ENCODE results near the gene NLK. TPM values are rescaled to one million over a fixed set of nuclear protein-coding genes. Genes with fewer than 3 reads are reported as not detected.

Gene NLK
- total RNA-seq, 1 experiment from 2014 or later = 40.3 TPM

DNA sequence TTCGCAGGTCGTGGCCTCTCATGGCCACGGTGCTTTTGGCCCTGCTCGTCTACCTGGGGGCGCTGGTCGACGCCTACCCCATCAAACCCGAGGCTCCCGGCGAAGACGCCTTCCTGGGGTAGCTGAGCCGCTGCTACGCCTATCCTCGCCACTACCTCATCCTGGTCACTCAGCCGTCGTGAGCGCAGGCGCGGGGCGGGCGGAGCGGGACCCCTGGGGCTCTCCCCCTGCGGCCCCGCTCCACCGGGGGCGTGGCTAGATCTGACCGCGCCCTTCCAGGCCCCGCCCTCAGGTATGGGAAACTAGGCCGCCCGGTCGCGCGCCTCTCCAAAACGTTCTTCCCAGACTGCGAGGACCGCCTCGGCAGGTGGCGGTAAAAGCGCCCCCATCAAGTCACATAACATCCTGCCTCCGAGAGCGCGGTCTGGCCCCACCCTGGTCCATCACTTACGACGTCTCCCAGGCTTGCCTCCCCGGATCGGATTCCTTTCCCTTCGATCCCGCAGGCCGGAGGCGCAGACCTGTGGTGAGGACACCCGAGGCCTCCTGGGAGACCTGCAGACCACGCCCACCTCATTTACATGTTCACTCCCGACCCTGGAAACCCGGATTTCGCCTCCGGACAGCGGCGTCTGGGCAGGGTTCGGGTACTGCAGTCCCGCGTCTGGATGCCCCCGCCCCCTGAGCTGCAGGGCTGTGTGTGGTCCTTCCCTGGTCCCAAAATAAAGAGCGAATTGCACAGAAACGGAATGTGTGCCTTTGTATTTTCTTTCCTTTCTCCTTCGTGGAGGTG, 185.0 kb downstream of the NLK start (continued):
- TF ChIP-seq, protein P1, sequence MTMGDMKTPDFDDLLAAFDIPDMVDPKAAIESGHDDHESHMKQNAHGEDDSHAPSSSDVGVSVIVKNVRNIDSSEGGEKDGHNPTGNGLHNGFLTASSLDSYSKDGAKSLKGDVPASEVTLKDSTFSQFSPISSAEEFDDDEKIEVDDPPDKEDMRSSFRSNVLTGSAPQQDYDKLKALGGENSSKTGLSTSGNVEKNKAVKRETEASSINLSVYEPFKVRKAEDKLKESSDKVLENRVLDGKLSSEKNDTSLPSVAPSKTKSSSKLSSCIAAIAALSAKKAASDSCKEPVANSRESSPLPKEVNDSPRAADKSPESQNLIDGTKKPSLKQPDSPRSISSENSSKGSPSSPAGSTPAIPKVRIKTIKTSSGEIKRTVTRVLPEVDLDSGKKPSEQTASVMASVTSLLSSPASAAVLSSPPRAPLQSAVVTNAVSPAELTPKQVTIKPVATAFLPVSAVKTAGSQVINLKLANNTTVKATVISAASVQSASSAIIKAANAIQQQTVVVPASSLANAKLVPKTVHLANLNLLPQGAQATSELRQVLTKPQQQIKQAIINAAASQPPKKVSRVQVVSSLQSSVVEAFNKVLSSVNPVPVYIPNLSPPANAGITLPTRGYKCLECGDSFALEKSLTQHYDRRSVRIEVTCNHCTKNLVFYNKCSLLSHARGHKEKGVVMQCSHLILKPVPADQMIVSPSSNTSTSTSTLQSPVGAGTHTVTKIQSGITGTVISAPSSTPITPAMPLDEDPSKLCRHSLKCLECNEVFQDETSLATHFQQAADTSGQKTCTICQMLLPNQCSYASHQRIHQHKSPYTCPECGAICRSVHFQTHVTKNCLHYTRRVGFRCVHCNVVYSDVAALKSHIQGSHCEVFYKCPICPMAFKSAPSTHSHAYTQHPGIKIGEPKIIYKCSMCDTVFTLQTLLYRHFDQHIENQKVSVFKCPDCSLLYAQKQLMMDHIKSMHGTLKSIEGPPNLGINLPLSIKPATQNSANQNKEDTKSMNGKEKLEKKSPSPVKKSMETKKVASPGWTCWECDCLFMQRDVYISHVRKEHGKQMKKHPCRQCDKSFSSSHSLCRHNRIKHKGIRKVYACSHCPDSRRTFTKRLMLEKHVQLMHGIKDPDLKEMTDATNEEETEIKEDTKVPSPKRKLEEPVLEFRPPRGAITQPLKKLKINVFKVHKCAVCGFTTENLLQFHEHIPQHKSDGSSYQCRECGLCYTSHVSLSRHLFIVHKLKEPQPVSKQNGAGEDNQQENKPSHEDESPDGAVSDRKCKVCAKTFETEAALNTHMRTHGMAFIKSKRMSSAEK (CRISPR knock-in tag; IDR thresholded peaks at IDR 0.05; ENCODE audit: borderline replicate concordance) = no peak; the same call in 1 of the 2 replicates
- TF ChIP-seq ZNF138 (CRISPR knock-in tag; conservative IDR thresholded peaks at IDR 0.05) = no peak
- TF ChIP-seq, protein P2, sequence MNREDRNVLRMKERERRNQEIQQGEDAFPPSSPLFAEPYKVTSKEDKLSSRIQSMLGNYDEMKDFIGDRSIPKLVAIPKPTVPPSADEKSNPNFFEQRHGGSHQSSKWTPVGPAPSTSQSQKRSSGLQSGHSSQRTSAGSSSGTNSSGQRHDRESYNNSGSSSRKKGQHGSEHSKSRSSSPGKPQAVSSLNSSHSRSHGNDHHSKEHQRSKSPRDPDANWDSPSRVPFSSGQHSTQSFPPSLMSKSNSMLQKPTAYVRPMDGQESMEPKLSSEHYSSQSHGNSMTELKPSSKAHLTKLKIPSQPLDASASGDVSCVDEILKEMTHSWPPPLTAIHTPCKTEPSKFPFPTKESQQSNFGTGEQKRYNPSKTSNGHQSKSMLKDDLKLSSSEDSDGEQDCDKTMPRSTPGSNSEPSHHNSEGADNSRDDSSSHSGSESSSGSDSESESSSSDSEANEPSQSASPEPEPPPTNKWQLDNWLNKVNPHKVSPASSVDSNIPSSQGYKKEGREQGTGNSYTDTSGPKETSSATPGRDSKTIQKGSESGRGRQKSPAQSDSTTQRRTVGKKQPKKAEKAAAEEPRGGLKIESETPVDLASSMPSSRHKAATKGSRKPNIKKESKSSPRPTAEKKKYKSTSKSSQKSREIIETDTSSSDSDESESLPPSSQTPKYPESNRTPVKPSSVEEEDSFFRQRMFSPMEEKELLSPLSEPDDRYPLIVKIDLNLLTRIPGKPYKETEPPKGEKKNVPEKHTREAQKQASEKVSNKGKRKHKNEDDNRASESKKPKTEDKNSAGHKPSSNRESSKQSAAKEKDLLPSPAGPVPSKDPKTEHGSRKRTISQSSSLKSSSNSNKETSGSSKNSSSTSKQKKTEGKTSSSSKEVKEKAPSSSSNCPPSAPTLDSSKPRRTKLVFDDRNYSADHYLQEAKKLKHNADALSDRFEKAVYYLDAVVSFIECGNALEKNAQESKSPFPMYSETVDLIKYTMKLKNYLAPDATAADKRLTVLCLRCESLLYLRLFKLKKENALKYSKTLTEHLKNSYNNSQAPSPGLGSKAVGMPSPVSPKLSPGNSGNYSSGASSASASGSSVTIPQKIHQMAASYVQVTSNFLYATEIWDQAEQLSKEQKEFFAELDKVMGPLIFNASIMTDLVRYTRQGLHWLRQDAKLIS (CRISPR knock-in tag; IDR thresholded peaks at IDR 0.05; ENCODE audit: borderline replicate concordance) = 0 out of 2 replicates have a peak, but pooled peaks have one; percentile 26
- TF ChIP-seq, protein P3, sequence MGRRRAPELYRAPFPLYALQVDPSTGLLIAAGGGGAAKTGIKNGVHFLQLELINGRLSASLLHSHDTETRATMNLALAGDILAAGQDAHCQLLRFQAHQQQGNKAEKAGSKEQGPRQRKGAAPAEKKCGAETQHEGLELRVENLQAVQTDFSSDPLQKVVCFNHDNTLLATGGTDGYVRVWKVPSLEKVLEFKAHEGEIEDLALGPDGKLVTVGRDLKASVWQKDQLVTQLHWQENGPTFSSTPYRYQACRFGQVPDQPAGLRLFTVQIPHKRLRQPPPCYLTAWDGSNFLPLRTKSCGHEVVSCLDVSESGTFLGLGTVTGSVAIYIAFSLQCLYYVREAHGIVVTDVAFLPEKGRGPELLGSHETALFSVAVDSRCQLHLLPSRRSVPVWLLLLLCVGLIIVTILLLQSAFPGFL (CRISPR knock-in tag; IDR thresholded peaks at IDR 0.05; ENCODE audit: borderline replicate concordance) = no peak
- TF ChIP-seq, protein P4, sequence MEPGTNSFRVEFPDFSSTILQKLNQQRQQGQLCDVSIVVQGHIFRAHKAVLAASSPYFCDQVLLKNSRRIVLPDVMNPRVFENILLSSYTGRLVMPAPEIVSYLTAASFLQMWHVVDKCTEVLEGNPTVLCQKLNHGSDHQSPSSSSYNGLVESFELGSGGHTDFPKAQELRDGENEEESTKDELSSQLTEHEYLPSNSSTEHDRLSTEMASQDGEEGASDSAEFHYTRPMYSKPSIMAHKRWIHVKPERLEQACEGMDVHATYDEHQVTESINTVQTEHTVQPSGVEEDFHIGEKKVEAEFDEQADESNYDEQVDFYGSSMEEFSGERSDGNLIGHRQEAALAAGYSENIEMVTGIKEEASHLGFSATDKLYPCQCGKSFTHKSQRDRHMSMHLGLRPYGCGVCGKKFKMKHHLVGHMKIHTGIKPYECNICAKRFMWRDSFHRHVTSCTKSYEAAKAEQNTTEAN (CRISPR knock-in tag; IDR thresholded peaks at IDR 0.05) = 0 out of 2 replicates have a peak, but pooled peaks have one; percentile 29
- TF ChIP-seq ZNF232 (CRISPR knock-in tag; IDR thresholded peaks at IDR 0.05) = peak; percentile 89
- TF ChIP-seq TP53 (CRISPR knock-in tag; IDR thresholded peaks at IDR 0.05) = peak; percentile 14; the same call in 1 of the 2 replicates
- no peak for TF ChIP-seq ZNF263 (CRISPR knock-in tag; IDR thresholded peaks at IDR 0.05; ENCODE audit: low read depth)
- TF ChIP-seq FOXJ3 (CRISPR knock-in tag; IDR thresholded peaks at IDR 0.05; ENCODE audit: borderline replicate concordance) = no peak
- TF ChIP-seq, protein P5, sequence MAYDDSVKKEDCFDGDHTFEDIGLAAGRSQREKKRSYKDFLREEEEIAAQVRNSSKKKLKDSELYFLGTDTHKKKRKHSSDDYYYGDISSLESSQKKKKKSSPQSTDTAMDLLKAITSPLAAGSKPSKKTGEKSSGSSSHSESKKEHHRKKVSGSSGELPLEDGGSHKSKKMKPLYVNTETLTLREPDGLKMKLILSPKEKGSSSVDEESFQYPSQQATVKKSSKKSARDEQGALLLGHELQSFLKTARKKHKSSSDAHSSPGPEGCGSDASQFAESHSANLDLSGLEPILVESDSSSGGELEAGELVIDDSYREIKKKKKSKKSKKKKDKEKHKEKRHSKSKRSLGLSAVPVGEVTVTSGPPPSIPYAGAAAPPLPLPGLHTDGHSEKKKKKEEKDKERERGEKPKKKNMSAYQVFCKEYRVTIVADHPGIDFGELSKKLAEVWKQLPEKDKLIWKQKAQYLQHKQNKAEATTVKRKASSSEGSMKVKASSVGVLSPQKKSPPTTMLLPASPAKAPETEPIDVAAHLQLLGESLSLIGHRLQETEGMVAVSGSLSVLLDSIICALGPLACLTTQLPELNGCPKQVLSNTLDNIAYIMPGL (CRISPR knock-in tag; IDR thresholded peaks at IDR 0.05) = 0 out of 2 replicates have a peak, but pooled peaks have one; percentile 46
- TF ChIP-seq MYBL2 (CRISPR knock-in tag; IDR thresholded peaks at IDR 0.05) = 0 out of 2 replicates have a peak, but pooled peaks have one; percentile 41
- TF ChIP-seq, protein P6, sequence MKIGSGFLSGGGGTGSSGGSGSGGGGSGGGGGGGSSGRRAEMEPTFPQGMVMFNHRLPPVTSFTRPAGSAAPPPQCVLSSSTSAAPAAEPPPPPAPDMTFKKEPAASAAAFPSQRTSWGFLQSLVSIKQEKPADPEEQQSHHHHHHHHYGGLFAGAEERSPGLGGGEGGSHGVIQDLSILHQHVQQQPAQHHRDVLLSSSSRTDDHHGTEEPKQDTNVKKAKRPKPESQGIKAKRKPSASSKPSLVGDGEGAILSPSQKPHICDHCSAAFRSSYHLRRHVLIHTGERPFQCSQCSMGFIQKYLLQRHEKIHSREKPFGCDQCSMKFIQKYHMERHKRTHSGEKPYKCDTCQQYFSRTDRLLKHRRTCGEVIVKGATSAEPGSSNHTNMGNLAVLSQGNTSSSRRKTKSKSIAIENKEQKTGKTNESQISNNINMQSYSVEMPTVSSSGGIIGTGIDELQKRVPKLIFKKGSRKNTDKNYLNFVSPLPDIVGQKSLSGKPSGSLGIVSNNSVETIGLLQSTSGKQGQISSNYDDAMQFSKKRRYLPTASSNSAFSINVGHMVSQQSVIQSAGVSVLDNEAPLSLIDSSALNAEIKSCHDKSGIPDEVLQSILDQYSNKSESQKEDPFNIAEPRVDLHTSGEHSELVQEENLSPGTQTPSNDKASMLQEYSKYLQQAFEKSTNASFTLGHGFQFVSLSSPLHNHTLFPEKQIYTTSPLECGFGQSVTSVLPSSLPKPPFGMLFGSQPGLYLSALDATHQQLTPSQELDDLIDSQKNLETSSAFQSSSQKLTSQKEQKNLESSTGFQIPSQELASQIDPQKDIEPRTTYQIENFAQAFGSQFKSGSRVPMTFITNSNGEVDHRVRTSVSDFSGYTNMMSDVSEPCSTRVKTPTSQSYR (CRISPR knock-in tag; IDR thresholded peaks at IDR 0.05) = 0 out of 2 replicates have a peak, but pooled peaks have one; percentile 36
- peak; percentile 66; the same call in 1 of the 2 replicates for TF ChIP-seq ETV6 (CRISPR knock-in tag; IDR thresholded peaks at IDR 0.05)
- 0 out of 2 replicates have a peak, but pooled peaks have one; percentile 25 for TF ChIP-seq NFE2L1 (CRISPR knock-in tag; IDR thresholded peaks at IDR 0.05)
- peak; percentile 80; the same call in 1 of the 2 replicates for TF ChIP-seq CREM (CRISPR knock-in tag; IDR thresholded peaks at IDR 0.05)
- TF ChIP-seq, protein P7, sequence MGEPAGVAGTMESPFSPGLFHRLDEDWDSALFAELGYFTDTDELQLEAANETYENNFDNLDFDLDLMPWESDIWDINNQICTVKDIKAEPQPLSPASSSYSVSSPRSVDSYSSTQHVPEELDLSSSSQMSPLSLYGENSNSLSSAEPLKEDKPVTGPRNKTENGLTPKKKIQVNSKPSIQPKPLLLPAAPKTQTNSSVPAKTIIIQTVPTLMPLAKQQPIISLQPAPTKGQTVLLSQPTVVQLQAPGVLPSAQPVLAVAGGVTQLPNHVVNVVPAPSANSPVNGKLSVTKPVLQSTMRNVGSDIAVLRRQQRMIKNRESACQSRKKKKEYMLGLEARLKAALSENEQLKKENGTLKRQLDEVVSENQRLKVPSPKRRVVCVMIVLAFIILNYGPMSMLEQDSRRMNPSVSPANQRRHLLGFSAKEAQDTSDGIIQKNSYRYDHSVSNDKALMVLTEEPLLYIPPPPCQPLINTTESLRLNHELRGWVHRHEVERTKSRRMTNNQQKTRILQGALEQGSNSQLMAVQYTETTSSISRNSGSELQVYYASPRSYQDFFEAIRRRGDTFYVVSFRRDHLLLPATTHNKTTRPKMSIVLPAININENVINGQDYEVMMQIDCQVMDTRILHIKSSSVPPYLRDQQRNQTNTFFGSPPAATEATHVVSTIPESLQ (CRISPR knock-in tag; IDR thresholded peaks at IDR 0.05) = no peak
